Spleen (tissue), 11 donors: Measurements from ENCODE around the gene ARHGAP29. TPM values are rescaled to one million over a fixed set of nuclear protein-coding genes. Genes with fewer than 3 reads are reported as not detected.

ENCODE experiments used
- DNase-seq: peaks from one replicate; pipeline ENCODE4 v3.0.0-alpha.2; 2020
- H3K27ac ChIP-seq, 8 donors: fragments of 200-600 bp; sonication (generic) in 7 of 8; 1 replicate in 4 of 8; 2 replicates in 4 of 8; pipeline versions ENCODE4 v1.5.0 to v1.8.0; 2016 to 2021; ENCODE audit warnings: inconsistent platforms in 4 of 8, mild to moderate bottlenecking in 4 of 8, moderate library complexity in 1 of 8
- H3K27me3 ChIP-seq, 7 donors: fragments of 200-600 bp; sonication (generic) in 6 of 7; replicated peaks in 1 of 7; 1 replicate in 4 of 7; 2 replicates in 3 of 7; pipeline versions ENCODE4 v1.5.0 to v1.8.0; 2016 to 2021; ENCODE audit warnings: inconsistent platforms in 3 of 7, mild to moderate bottlenecking in 1 of 7
- H3K36me3 ChIP-seq, 6 donors: fragments of 200-600 bp; sonication (generic) in 5 of 6; 1 replicate in 4 of 6; 2 replicates in 2 of 6; pipeline versions ENCODE4 v1.5.0 to v1.8.0; 2016 to 2021; ENCODE audit warnings: inconsistent platforms in 2 of 6
- H3K4me1 ChIP-seq, 6 donors: fragments of 200-600 bp; sonication (generic) in 5 of 6; 1 replicate in 3 of 6; 2 replicates in 3 of 6; pipeline versions ENCODE4 v1.5.0 to v1.8.0; 2016 to 2021; ENCODE audit warnings: inconsistent platforms in 3 of 6
- H3K4me3 ChIP-seq, 8 donors: fragments of 200-600 bp; sonication (generic) in 7 of 8; 1 replicate in 4 of 8; 2 replicates in 4 of 8; pipeline versions ENCODE4 v1.5.0 to v1.8.0; 2016 to 2021; ENCODE audit warnings: inconsistent platforms in 4 of 8, mild to moderate bottlenecking in 4 of 8, moderate library complexity in 2 of 8
- H3K9me3 ChIP-seq, 8 donors: fragments of 200-600 bp; sonication (generic) in 7 of 8; 1 replicate in 4 of 8; 2 replicates in 4 of 8; pipeline versions ENCODE4 v1.5.0 to v1.8.0; 2016 to 2021; ENCODE audit warnings: inconsistent platforms in 4 of 8
- POLR2A ChIP-seq, 3 donors: fragments of 450-650 bp; IDR thresholded peaks; one replicate each; pipeline ENCODE4 v1.5.1; 2017; ENCODE audit warnings: antibody characterized with exemption in 3 of 3, mild to moderate bottlenecking in 1 of 3
- POLR2AphosphoS5 ChIP-seq, 3 donors: sonication (generic); formaldehyde crosslinking; IDR thresholded peaks; one replicate each; pipeline ENCODE4 v1.5.1; 2017; ENCODE audit warnings: antibody characterized with exemption in 3 of 3
- WGBS, 5 donors: extraction: QIAGEN DNeasy Blood & Tissue Kit in 3 of 5; methylation state at CpG; one replicate each; pipeline versions ENCODE4 v1.1.5 to v1.1.7; 2013 to 2018; 5-methylcytosine and 5-hydroxymethylcytosine counted together
- intact Hi-C: fragments of 100-400 bp; cut with DNase I; formaldehyde crosslinking; loops from one replicate; pipeline ENCODE4 v1.15.0; 2023; ENCODE audit warnings: low total_unique reads
- polyA plus RNA-seq, 3 donors: library from polyadenylated mRNA; stranded (reverse); fragments of 200-250 nt; gene quantifications; one replicate each; pipeline ENCODE4 v1.2.1, GENCODE V29; 2013
- total RNA-seq, 7 donors: library from RNA; depleted of rRNA in 3 of 7; stranded (reverse); fragments of >200 nt in 3 of 7; fragmentation: NEBNext Ultra II Directional in 4 of 7; extraction: Animal tissue kit (Norgen Biotek cat#: 25700) in 4 of 7; gene quantifications; one replicate each; pipeline versions ENCODE4 v1.1.0 to v1.2.1, GENCODE V29; 2016 to 2021
- TF ChIP-seq, protein P1 (sequence below), 11 experiments: fragments of 200-600 bp in 7 of 11; fragments of 450-650 bp in 4 of 11; sonication (generic) in 4 of 11; IDR thresholded peaks in 8 of 11; conservative IDR thresholded peaks in 3 of 11; 1 replicate in 7 of 11; 2 replicates in 4 of 11; pipeline versions ENCODE4 v1.4.0 to v1.8.0; 2016 to 2021; ENCODE audit warnings: antibody characterized with exemption in 11 of 11, inconsistent platforms in 4 of 11, mild to moderate bottlenecking in 1 of 11
- donor health status: healthy with polysubstance abuse.
- donor health status: DM: no; HTN: no; CAD: no; lungs with moderate emphysema.
- donor health status: DM: no; HTN: no; CAD: no.
- donor health status: Bipolar disorder and iron deficiency.
- donor health status: healthy.
- donor health status: DM: no; HTN: no; CAD: no.
- donor health status: DM: yes; HTN: yes; CAD: no.

The ARHGAP29 gene
- total and polyA plus RNA-seq, 10 donors, result 7.3 to 124 (median 71.9) TPM

DNA sequence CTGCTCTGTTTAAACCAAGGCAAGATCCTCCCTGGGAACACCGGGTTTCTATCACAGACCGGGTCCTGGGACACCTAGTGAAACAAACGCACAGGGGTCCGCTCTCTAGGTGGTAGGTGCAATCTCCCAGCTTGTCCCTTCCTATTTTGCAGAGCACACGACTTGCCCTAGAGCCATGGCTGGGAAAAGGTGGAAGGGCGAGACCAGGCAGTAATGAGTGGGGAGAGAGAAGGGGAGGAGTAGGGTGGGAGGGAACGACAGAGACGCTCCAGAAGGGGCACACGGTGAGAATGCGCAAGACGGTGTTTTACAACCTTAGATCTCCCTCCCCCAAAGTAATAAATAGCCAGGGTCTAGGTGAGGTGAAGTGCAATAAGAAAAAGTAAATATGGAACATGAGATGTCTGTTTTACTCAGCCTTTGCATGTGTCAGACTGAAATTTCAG lies 9.3 kb upstream of the ARHGAP29 start:
- peak overlapping the region; percentile 59 to 93 (median 89) for H3K27ac ChIP-seq
- 6 to 14% (median 9%) methylated on average over 11 of the region's 11 CpGs for WGBS, 5 donors
- intact Hi-C loops, result loop anchor here (10.0 kb wide), 1 partner anchor 78 kb away; no protein-coding TSS in a partner anchor

DNA sequence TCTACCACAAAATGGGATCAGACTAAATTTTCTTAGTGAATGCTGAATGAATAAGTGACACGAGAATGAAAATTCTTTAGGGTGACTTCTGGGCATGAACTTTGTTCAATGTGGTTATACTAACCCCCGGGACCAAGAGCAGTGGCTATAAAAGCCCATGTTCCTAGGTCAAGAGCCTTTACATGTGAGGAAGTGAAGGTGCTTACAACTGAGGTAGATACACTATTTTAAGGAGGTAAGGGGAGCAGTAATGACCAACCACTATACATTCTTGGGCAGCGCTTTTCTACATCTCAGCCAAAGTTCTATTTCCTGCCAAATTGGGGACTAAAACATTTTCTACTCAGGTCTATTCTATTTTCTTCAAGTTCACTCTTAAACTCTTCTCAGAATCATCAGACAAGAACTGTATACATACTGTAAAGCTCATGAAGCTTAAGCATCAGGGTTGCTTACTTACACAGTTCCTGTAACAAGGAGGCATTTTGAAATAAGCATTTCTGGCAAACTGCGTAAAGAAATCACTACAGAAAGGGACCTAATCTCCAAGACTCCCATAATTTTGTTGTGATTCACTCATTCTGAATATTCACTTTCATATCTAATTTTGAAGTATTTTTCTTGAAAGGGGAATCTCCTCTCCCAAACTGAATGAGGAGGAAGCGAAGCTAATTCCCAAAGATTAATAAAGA lies 8.5 kb upstream of the ARHGAP29 start:
- DNase-seq, result no peak
- intact Hi-C loops, result loop anchor here (10.0 kb wide), 1 partner anchor 79 kb away; no protein-coding TSS in a partner anchor
- Histone ChIP-seq H3K27ac (peak overlapping the region in 7 of 8 donors; percentile 81 to 93 (median 90)), H3K27me3 (peaks cover 0 to 78% (median 25%) of the 10 kb centered on the region in 7 donors), H3K4me3 (peak overlapping the region in 6 of 8 donors; percentile 14 to 80 (median 62)), H3K9me3 (peaks cover 0 to 27% (median 20%) of the 10 kb centered on the region in 8 donors), H3K36me3 (no peaks in the 10 kb centered on the region), H3K4me1 (peaks cover 0 to 21% (median 7%) of the 10 kb centered on the region in 6 donors)
- TF ChIP-seq, protein P1, sequence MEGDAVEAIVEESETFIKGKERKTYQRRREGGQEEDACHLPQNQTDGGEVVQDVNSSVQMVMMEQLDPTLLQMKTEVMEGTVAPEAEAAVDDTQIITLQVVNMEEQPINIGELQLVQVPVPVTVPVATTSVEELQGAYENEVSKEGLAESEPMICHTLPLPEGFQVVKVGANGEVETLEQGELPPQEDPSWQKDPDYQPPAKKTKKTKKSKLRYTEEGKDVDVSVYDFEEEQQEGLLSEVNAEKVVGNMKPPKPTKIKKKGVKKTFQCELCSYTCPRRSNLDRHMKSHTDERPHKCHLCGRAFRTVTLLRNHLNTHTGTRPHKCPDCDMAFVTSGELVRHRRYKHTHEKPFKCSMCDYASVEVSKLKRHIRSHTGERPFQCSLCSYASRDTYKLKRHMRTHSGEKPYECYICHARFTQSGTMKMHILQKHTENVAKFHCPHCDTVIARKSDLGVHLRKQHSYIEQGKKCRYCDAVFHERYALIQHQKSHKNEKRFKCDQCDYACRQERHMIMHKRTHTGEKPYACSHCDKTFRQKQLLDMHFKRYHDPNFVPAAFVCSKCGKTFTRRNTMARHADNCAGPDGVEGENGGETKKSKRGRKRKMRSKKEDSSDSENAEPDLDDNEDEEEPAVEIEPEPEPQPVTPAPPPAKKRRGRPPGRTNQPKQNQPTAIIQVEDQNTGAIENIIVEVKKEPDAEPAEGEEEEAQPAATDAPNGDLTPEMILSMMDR (IDR thresholded peaks at IDR 0.05 in 8 of 11, conservative IDR thresholded peaks at IDR 0.05 in 3 of 11), result no peak
- WGBS, 5 donors, result 63 to 82% (median 71%) methylated on average over 5 of the region's 5 CpGs

More for the DNA sequence above, 9.3 kb upstream of the ARHGAP29 start:
- no peak for DNase-seq
- TF ChIP-seq POLR2A (IDR thresholded peaks at IDR 0.05), result no peak
- TF ChIP-seq POLR2AphosphoS5 (IDR thresholded peaks at IDR 0.05), result peak in 2 of 3 donors; percentile 36 to 40
- H3K4me1 ChIP-seq, result peaks cover 0 to 21% (median 7%) of the 10 kb centered on the region in 6 donors
- H3K27me3 ChIP-seq, result peaks cover 0 to 81% (median 25%) of the 10 kb centered on the region in 7 donors
- peaks cover 0 to 27% (median 20%) of the 10 kb centered on the region in 8 donors for H3K9me3 ChIP-seq
- H3K36me3 ChIP-seq, result no peaks in the 10 kb centered on the region
- H3K4me3 ChIP-seq, result peak overlapping the region; percentile 32 to 80 (median 54)

DNA sequence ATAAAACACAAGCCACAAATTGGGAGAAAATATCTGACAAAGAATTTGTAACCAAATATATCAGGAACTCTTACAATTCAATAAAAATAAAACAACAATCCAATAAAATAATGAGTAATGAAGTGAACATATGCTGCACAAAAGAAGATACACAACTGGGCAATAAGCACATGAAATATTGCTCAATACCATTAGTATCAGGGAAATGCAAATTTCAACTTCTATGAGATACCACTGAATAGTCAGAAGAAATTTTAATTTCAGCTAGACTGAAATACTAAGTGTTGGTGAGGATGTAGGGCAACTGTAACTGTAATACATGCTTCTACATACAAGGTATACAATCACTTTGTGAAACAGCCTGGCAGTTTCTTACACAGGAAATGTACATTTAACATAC lies 7.4 kb upstream of the ARHGAP29 start:
- intact Hi-C loops, result loop anchor here (10.0 kb wide), 1 partner anchor 80 kb away; no protein-coding TSS in a partner anchor
- Histone ChIP-seq H3K36me3 (no peaks in the 10 kb centered on the region), H3K27me3 (peaks cover 0 to 81% (median 31%) of the 10 kb centered on the region in 7 donors), H3K4me1 (peaks cover 0 to 21% (median 7%) of the 10 kb centered on the region in 6 donors), H3K4me3 (peak overlapping the region in 3 of 8 donors; percentile 10 to 80 (median 65)), H3K27ac (peak overlapping the region in 6 of 8 donors; percentile 21 to 93 (median 90)), H3K9me3 (peaks cover 0 to 27% (median 20%) of the 10 kb centered on the region in 8 donors)
- DNase-seq, result no peak
- TF ChIP-seq, protein P1 (IDR thresholded peaks at IDR 0.05 in 8 of 11, conservative IDR thresholded peaks at IDR 0.05 in 3 of 11), result no peak

DNA sequence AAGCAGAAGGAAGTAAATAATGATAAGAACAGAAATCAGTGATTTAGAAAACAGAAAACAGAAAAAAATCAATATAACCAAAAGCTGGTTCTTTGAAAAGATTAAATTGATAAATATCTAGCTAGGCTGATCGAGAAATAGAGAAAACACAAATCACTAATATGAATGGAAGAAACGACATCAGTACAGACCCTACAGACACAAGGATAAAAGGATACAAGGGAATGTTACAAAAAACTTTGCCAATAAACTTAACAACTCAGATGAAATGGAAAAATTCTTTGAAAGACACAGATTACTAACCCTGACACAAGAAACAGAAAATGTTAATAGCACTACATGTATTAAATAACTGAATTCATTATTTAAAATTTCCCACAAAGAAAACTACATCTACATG lies 6.3 kb upstream of the ARHGAP29 start:
- Histone ChIP-seq H3K4me3 (no peak overlapping the region), H3K27ac (peak overlapping the region in 3 of 8 donors; percentile 3 to 92 (median 27)), H3K27me3 (peaks cover 0 to 81% (median 31%) of the 10 kb centered on the region in 7 donors), H3K4me1 (peaks cover 0 to 28% (median 7%) of the 10 kb centered on the region in 6 donors), H3K9me3 (peaks cover 0 to 27% (median 20%) of the 10 kb centered on the region in 8 donors), H3K36me3 (no peaks in the 10 kb centered on the region)
- no peak for DNase-seq
- WGBS, 5 donors, result 83 to 91% (median 89%) methylated on average over 2 of the region's 2 CpGs
- TF ChIP-seq, protein P1 (IDR thresholded peaks at IDR 0.05 in 8 of 11, conservative IDR thresholded peaks at IDR 0.05 in 3 of 11), result no peak
- intact Hi-C loops, result loop anchor here (10.0 kb wide), 1 partner anchor 81 kb away; no protein-coding TSS in a partner anchor
